Fibroblast of lung (primary cell): Measurements from ENCODE around the gene ASCL2. TPM values are rescaled to one million over a fixed set of nuclear protein-coding genes. Genes with fewer than 3 reads are reported as not detected.

Experiments
- DNase-seq, 2 donors: peaks; one replicate each; pipeline versions ENCODE4 v3.0.0 to v3.0.0-alpha.2; 2010; ENCODE audit warnings: low read depth in 2 of 2
- H2AFZ ChIP-seq: 2 replicates; pipeline ENCODE4 v1.5.1; 2012; ENCODE audit warnings: low read length, control low read depth, inconsistent platforms
- H3K27ac ChIP-seq: 2 replicates; pipeline ENCODE4 v1.5.1; 2011; ENCODE audit warnings: low read length, control low read depth; ENCODE audit not compliant: insufficient read depth
- H3K27me3 ChIP-seq: 2 replicates; pipeline ENCODE4 v1.5.1; 2011; ENCODE audit warnings: mild to moderate bottlenecking, low read length; ENCODE audit not compliant: control insufficient read depth, insufficient read depth
- H3K36me3 ChIP-seq: 2 replicates; pipeline ENCODE4 v1.5.1; 2011; ENCODE audit warnings: low read length; ENCODE audit not compliant: control insufficient read depth, insufficient read depth
- H3K4me1 ChIP-seq: 2 replicates; pipeline ENCODE4 v1.5.1; 2011; ENCODE audit warnings: low read length; ENCODE audit not compliant: control insufficient read depth, insufficient read depth; ENCODE audit errors: extremely low read depth
- H3K4me2 ChIP-seq: 2 replicates; pipeline ENCODE4 v1.5.1; 2011; ENCODE audit warnings: low read length, control low read depth; ENCODE audit not compliant: insufficient read depth; ENCODE audit errors: extremely low read depth
- H3K4me3 ChIP-seq, 4 experiments: fragments of 200-600 bp in 1 of 4; sonication (generic) in 1 of 4; replicated peaks in 1 of 4; 2 replicates each; pipeline ENCODE4 v1.5.1; 2011 to 2016; ENCODE audit warnings: low read length in 4 of 4, low read depth in 3 of 4, mild to moderate bottlenecking in 3 of 4, control low read depth in 2 of 4, inconsistent platforms in 1 of 4, mixed read lengths in 1 of 4; ENCODE audit not compliant: insufficient read depth in 1 of 4; ENCODE audit errors: control extremely low read depth in 1 of 4
- H3K79me2 ChIP-seq: 2 replicates; pipeline ENCODE4 v1.5.1; 2012; ENCODE audit warnings: mild to moderate bottlenecking, low read length, inconsistent platforms; ENCODE audit not compliant: control insufficient read depth, insufficient read depth
- H3K9ac ChIP-seq: 2 replicates; pipeline ENCODE4 v1.5.1; 2011; ENCODE audit warnings: mild to moderate bottlenecking, low read length, control low read depth; ENCODE audit not compliant: insufficient read depth
- H3K9me3 ChIP-seq: 2 replicates; pipeline ENCODE4 v1.5.1; 2012; ENCODE audit warnings: low read depth, low read length; ENCODE audit not compliant: control insufficient read depth, insufficient read depth
- H4K20me1 ChIP-seq: 2 replicates; pipeline ENCODE4 v1.5.1; 2011; ENCODE audit warnings: low read length; ENCODE audit not compliant: control insufficient read depth, insufficient read depth; ENCODE audit errors: extremely low read depth
- EZH2 ChIP-seq: IDR thresholded peaks from 2 replicates; pipeline ENCODE4 v1.5.1; 2012; ENCODE audit warnings: low read length, control low read depth, mild to moderate bottlenecking; ENCODE audit errors: missing control alignments
- polyA plus RNA-seq, 2 donors: library from polyadenylated mRNA; depleted of rRNA in 1 of 2; stranded (reverse) in 1 of 2; unstranded in 1 of 2; fragments of >200 nt; gene quantifications; 2 replicates each; pipeline ENCODE4 v1.2.1, GENCODE V29; 2011 to 2012; ENCODE audit warnings: missing spikeins in 1 of 2
- total RNA-seq: library from RNA; depleted of rRNA; stranded (reverse); fragments of >200 nt; gene quantifications from 2 replicates; pipeline ENCODE4 v1.2.1, GENCODE V29; 2014
- TF ChIP-seq, protein P1 (sequence below), 2 donors: IDR thresholded peaks in 1 of 2; conservative IDR thresholded peaks in 1 of 2; 1 replicate in 1 of 2; 2 replicates in 1 of 2; pipeline ENCODE4 v1.5.1; 2011 to 2012; ENCODE audit warnings: low read length in 2 of 2, control low read depth in 1 of 2, inconsistent platforms in 1 of 2, low read depth in 1 of 2, mild to moderate bottlenecking in 1 of 2

ASCL2 gene
- total and polyA plus RNA-seq, 2 donors (not counting 1 experiment from before 2014, with no cell fraction given): not detected

DNA sequence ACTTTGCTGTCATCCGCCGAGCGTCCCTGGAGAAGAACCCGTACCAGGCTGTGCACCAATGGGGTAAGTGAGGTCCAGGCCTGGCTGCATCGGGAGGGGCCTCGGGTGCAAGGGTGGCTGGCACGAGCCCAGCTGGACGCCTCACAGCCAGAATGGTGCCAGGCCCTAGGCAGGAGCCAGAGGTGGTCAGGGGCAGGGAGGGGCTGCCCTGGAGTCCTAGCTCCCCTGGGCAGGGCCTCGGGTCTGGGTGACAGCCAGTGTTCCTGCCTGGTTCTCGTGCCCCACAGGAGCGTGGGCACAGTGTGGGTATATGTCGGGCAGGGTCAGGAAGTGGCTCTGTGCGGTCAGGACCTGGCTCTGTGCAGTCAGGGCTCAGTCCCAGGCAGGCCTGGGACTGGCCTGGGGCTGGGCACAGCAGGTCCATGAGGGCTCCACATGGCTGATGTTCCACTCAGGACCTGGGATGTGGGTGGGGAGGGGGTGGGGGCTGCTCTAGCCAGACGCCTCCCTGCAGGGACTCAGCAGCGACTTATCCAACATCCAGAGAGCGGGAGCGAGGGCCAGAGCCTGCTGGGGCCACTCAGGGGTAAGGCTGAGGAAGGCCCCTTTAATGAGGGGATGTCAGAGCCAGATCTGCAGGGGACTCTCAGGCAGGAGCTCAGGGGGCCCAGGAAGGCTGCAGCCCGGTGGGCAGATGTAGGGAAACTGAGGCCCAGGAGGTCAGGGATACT, 32.7 kb upstream of the ASCL2 start:
- H3K9me3 ChIP-seq: no peaks in the 10 kb centered on the region
- no peak overlapping the region for H3K4me2 ChIP-seq
- no peaks in the 10 kb centered on the region for H3K27me3 ChIP-seq
- peaks cover 9% of the 10 kb centered on the region for H3K4me1 ChIP-seq
- DNase-seq: no peak
- H3K27ac ChIP-seq: no peak overlapping the region
- H2AFZ ChIP-seq: no peak overlapping the region
- no peak overlapping the region for H3K9ac ChIP-seq
- no peak for TF ChIP-seq EZH2
- TF ChIP-seq, protein P1, sequence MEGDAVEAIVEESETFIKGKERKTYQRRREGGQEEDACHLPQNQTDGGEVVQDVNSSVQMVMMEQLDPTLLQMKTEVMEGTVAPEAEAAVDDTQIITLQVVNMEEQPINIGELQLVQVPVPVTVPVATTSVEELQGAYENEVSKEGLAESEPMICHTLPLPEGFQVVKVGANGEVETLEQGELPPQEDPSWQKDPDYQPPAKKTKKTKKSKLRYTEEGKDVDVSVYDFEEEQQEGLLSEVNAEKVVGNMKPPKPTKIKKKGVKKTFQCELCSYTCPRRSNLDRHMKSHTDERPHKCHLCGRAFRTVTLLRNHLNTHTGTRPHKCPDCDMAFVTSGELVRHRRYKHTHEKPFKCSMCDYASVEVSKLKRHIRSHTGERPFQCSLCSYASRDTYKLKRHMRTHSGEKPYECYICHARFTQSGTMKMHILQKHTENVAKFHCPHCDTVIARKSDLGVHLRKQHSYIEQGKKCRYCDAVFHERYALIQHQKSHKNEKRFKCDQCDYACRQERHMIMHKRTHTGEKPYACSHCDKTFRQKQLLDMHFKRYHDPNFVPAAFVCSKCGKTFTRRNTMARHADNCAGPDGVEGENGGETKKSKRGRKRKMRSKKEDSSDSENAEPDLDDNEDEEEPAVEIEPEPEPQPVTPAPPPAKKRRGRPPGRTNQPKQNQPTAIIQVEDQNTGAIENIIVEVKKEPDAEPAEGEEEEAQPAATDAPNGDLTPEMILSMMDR (conservative IDR thresholded peaks at IDR 0.05 in 1 of 2, IDR thresholded peaks at IDR 0.05 in 1 of 2; ENCODE audit: low read depth in 1 of 2, low read length in 2 of 2): no peak
- H4K20me1 ChIP-seq: no peaks in the 10 kb centered on the region
- H3K36me3 ChIP-seq: no peaks in the 10 kb centered on the region
- H3K79me2 ChIP-seq: no peaks in the 10 kb centered on the region
- H3K4me3 ChIP-seq: no peak overlapping the region

DNA sequence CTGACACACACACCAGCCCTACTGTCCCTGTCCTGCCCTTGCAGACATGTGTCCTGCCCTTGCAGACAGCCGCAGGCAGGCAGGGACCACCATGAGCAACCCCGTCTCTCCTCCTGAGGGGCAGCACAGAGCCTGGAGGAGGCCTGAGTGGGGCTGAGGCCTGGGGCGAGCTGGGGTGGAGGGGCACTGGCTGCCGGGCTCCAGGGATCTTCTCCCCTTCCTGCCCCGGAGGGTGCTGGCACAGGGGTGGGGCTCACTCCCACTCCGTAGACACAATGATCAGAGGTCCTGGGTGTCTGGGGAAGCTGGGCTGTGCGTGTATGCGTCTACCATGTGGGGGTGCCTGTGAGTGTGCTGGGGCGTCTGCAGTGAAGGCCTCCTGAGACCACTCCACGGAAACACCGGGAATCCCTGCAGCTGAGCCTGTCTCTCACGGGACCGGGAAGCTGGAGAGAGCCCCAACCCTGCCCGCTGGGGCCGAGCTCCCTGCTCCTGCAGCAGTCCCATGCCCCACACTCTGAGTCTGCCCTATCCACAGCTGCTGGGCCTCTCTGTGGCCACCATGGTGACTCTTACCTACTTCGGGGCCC, 32.0 kb upstream of the ASCL2 start:
- H3K27ac ChIP-seq: no peak overlapping the region
- no peak overlapping the region for H3K4me2 ChIP-seq
- no peaks in the 10 kb centered on the region for H3K36me3 ChIP-seq
- H3K79me2 ChIP-seq: no peaks in the 10 kb centered on the region
- peaks cover 9% of the 10 kb centered on the region for H3K4me1 ChIP-seq
- no peak overlapping the region for H3K4me3 ChIP-seq
- H2AFZ ChIP-seq: no peak overlapping the region
- H3K9me3 ChIP-seq: no peaks in the 10 kb centered on the region
- no peaks in the 10 kb centered on the region for H3K27me3 ChIP-seq
- no peak for DNase-seq
- H4K20me1 ChIP-seq: no peaks in the 10 kb centered on the region
- TF ChIP-seq, protein P1 (conservative IDR thresholded peaks at IDR 0.05 in 1 of 2, IDR thresholded peaks at IDR 0.05 in 1 of 2; ENCODE audit: low read depth in 1 of 2, low read length in 2 of 2): no peak
- TF ChIP-seq EZH2: no peak
- H3K9ac ChIP-seq: no peak overlapping the region

DNA sequence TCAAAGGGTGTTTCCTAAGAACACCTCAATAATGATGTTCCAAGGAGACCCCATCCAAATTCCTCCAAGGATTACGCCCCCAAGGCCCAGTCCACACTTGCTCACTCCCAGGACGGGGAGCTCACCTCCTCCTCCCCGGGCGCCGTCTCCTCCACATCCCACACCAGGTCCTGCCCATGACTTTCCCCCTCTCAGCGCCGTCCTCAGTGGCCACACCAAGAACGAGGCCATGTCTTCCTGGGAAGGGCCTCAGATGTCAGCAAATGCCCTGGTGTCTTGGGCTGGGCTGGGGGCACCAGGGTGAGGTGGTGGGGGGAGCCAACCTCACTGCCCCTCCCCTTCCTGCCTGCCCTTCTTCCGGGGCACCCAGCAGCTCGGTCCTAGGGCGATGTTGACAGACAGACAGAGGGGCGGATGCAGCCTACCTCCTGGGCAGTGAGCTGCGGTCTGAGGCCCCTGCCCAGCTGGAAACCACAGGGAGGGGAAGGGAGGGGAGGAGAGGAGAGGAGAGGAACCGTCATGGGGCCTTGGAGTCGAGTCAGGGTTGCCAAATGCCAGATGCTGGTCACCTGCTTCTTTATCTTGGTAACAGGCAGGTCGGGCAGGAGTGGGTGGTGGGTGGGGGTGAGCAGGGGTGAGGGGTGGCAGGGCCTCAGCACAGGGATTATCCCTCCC, 31.4 kb upstream of the ASCL2 start, which contains the start of the genes C11orf21 and TSPAN32:
TSS of gene C11orf21 (minus strand) at position 288 of the 675 bp plus-strand sequence. CDS start at position 178, 110 bp downstream.
TSS of gene TSPAN32 (plus strand) at position 383 of the 675 bp plus-strand sequence. CDS start at position 520, 137 bp downstream.
- H3K79me2 ChIP-seq: no peaks in the 10 kb centered on the region
- H3K4me3 ChIP-seq: no peak within 1 kb of the TSS
- no peak within 1 kb of the TSS for H3K27ac ChIP-seq
- no peaks in the 10 kb centered on the region for H4K20me1 ChIP-seq
- DNase-seq: peak; percentile 43 to 64
- H3K27me3 ChIP-seq: no peaks in the 10 kb centered on the region
- no peak within 1 kb of the TSS for H3K4me2 ChIP-seq
- TF ChIP-seq, protein P1 (conservative IDR thresholded peaks at IDR 0.05 in 1 of 2, IDR thresholded peaks at IDR 0.05 in 1 of 2; ENCODE audit: low read depth in 1 of 2, low read length in 2 of 2): no peak
- TF ChIP-seq EZH2: no peak
- no peaks in the 10 kb centered on the region for H3K9me3 ChIP-seq
- H3K4me1 ChIP-seq: peaks cover 6% of the 10 kb centered on the region
- no peak within 1 kb of the TSS for H2AFZ ChIP-seq
- no peaks in the 10 kb centered on the region for H3K36me3 ChIP-seq
- H3K9ac ChIP-seq: no peak within 1 kb of the TSS
